Liver (tissue), 3 donors: Measurements from ENCODE around the gene TNFRSF8.

Experiments used
- ATF3 ChIP-seq: IDR thresholded peaks from 2 replicates; pipeline ENCODE4 v1.6.1; 2016; ENCODE audit warnings: antibody characterized with exemption
- CTCF ChIP-seq: fragments of 150-350 bp; IDR thresholded peaks from 2 replicates; pipeline ENCODE4 v1.5.1; 2017; ENCODE audit warnings: improper control_type of control experiment, low read depth, low read length; ENCODE audit not compliant: missing input control
- EGR1 ChIP-seq, 2 donors: IDR thresholded peaks; 2 replicates each; pipeline ENCODE4 v1.6.1; 2016 to 2018; ENCODE audit warnings: antibody characterized with exemption in 2 of 2, low read depth in 2 of 2
- GABPA ChIP-seq, 2 donors: IDR thresholded peaks in 1 of 2; conservative IDR thresholded peaks in 1 of 2; 2 replicates each; pipeline ENCODE4 v1.6.1; 2016; ENCODE audit warnings: antibody characterized with exemption in 2 of 2, mild to moderate bottlenecking in 1 of 2, moderate library complexity in 1 of 2
- MAX ChIP-seq: IDR thresholded peaks from 2 replicates; pipeline ENCODE4 v1.6.1; 2016; ENCODE audit warnings: antibody characterized with exemption
- RAD21 ChIP-seq, 2 donors: IDR thresholded peaks; 2 replicates each; pipeline ENCODE4 v1.6.1; 2016; ENCODE audit warnings: antibody characterized with exemption in 2 of 2, mild to moderate bottlenecking in 2 of 2
- REST ChIP-seq: IDR thresholded peaks from 2 replicates; pipeline ENCODE4 v1.6.1; 2016; ENCODE audit warnings: antibody characterized with exemption, mild to moderate bottlenecking
- RXRA ChIP-seq, 2 donors: IDR thresholded peaks; 2 replicates each; pipeline ENCODE4 v1.6.1; 2017 to 2018; ENCODE audit warnings: antibody characterized with exemption in 2 of 2, mild to moderate bottlenecking in 1 of 2
- YY1 ChIP-seq: IDR thresholded peaks from 2 replicates; pipeline ENCODE4 v1.6.1; 2016; ENCODE audit warnings: antibody characterized with exemption, mild to moderate bottlenecking
- donor health status: healthy.
- donor health status: healthy.

GRCh38 chr1:12032161-12032621, 30.9 kb upstream of the TNFRSF8 start:
- TF ChIP-seq REST = no peak
- no peak for TF ChIP-seq ATF3
- no peak for TF ChIP-seq CTCF
- no peak for TF ChIP-seq EGR1 (IDR thresholded peaks at IDR 0.05; ENCODE audit: low read depth in 2 of 2)
- no peak for TF ChIP-seq MAX
- TF ChIP-seq YY1 = no peak
- TF ChIP-seq RAD21 (IDR thresholded peaks at IDR 0.05) = no peak
- no peak for TF ChIP-seq RXRA (IDR thresholded peaks at IDR 0.05)
- no peak for TF ChIP-seq GABPA (IDR thresholded peaks at IDR 0.05 in 1 of 2, conservative IDR thresholded peaks at IDR 0.05 in 1 of 2)
